HepG2 (cell line): ENCODE results near the gene CNTD1. TPM values are rescaled to one million over a fixed set of nuclear protein-coding genes. Genes with fewer than 3 reads are reported as not detected.

Experiments
- AGO1 ChIP-seq: fragments of 200-400 bp; formaldehyde crosslinking; IDR thresholded peaks from 2 replicates; pipeline ENCODE4 v1.6.1; 2017; ENCODE audit warnings: mild to moderate bottlenecking, low read depth, low read length, moderate library complexity; ENCODE audit not compliant: poor library complexity, severe bottlenecking
- AGO2 ChIP-seq: fragments of 200-400 bp; formaldehyde crosslinking; optimal IDR thresholded peaks from 2 replicates; pipeline ENCODE3; 2017; ENCODE audit warnings: mild to moderate bottlenecking, low read depth, low read length, moderate library complexity
- HNRNPLL ChIP-seq: fragments of 200-400 bp; formaldehyde crosslinking; IDR thresholded peaks from 2 replicates; pipeline ENCODE4 v1.6.1; 2017; ENCODE audit warnings: mild to moderate bottlenecking, low read depth, low read length; ENCODE audit not compliant: poor library complexity, severe bottlenecking
- JUNB ChIP-seq: sonication (generic); formaldehyde crosslinking; IDR thresholded peaks from 2 replicates; pipeline ENCODE4 v1.8.0; 2022; ENCODE audit warnings: missing genetic modification reagents, mild to moderate bottlenecking, borderline replicate concordance
- KDM5B ChIP-seq: sonication (generic); formaldehyde crosslinking; IDR thresholded peaks from 2 replicates; pipeline ENCODE4 v1.4.0; 2020; ENCODE audit warnings: missing genetic modification reagents, mild to moderate bottlenecking, borderline replicate concordance
- MATR3 ChIP-seq: sonication (generic); formaldehyde crosslinking; IDR thresholded peaks from 2 replicates; pipeline ENCODE4 v1.4.0; 2020; ENCODE audit warnings: missing genetic modification reagents
- POLR2A ChIP-seq, 2 experiments: IDR thresholded peaks; 2 replicates each; pipeline ENCODE4 v1.6.1; 2011; ENCODE audit warnings: low read depth in 2 of 2, low read length in 2 of 2, mild to moderate bottlenecking in 1 of 2, moderate library complexity in 1 of 2; ENCODE audit not compliant: insufficient read depth in 1 of 2
- RBFOX2 ChIP-seq: fragments of 200-400 bp; formaldehyde crosslinking; IDR thresholded peaks from 2 replicates; pipeline ENCODE4 v1.6.1; 2017; ENCODE audit warnings: low read depth, mild to moderate bottlenecking, low read length
- RNF2 ChIP-seq: fragments of 450-650 bp; conservative IDR thresholded peaks from 2 replicates; pipeline ENCODE4 v1.6.1; 2016; ENCODE audit warnings: low read depth
- SSRP1 ChIP-seq: IDR thresholded peaks from 2 replicates; pipeline ENCODE4 v1.6.1; 2016; ENCODE audit warnings: control low read depth
- XBP1 ChIP-seq: sonication (generic); formaldehyde crosslinking; IDR thresholded peaks from 2 replicates; pipeline ENCODE4 v1.5.0; 2020; ENCODE audit warnings: missing genetic modification reagents
- ZBTB8A ChIP-seq: sonication (generic); formaldehyde crosslinking; IDR thresholded peaks from 2 replicates; pipeline ENCODE4 v1.4.0; 2020; ENCODE audit warnings: mild to moderate bottlenecking, low read depth, missing genetic modification reagents, borderline replicate concordance
- ZC3H13 ChIP-seq: sonication (generic); formaldehyde crosslinking; IDR thresholded peaks from 2 replicates; pipeline ENCODE4 v1.8.1; 2023; ENCODE audit warnings: mild to moderate bottlenecking, missing genetic modification reagents, moderate library complexity
- ZFP91 ChIP-seq: sonication (generic); formaldehyde crosslinking; IDR thresholded peaks from 2 replicates; pipeline ENCODE4 v1.9.0; 2022; ENCODE audit warnings: missing genetic modification reagents, mild to moderate bottlenecking, borderline replicate concordance
- ZNF225 ChIP-seq: sonication (generic); formaldehyde crosslinking; IDR thresholded peaks from 2 replicates; pipeline ENCODE4 v1.4.0; 2020; ENCODE audit warnings: mild to moderate bottlenecking, missing genetic modification reagents
- ZNF513 ChIP-seq: sonication (generic); formaldehyde crosslinking; conservative IDR thresholded peaks from 2 replicates; pipeline ENCODE4 v1.5.0; 2020; ENCODE audit warnings: missing genetic modification reagents
- ZNF672 ChIP-seq: sonication (generic); formaldehyde crosslinking; IDR thresholded peaks from 2 replicates; pipeline ENCODE4 v1.8.1; 2022; ENCODE audit warnings: missing genetic modification reagents
- ZNF687 ChIP-seq: sonication (generic); formaldehyde crosslinking; IDR thresholded peaks from 2 replicates; pipeline ENCODE4 v1.5.1; 2020; ENCODE audit warnings: mild to moderate bottlenecking, missing genetic modification reagents, moderate library complexity
- ZNF776 ChIP-seq: sonication (generic); formaldehyde crosslinking; IDR thresholded peaks from 2 replicates; pipeline ENCODE4 v1.4.0; 2020; ENCODE audit warnings: mild to moderate bottlenecking, missing genetic modification reagents
- ZNF784 ChIP-seq: sonication (generic); formaldehyde crosslinking; IDR thresholded peaks from 2 replicates; pipeline ENCODE4 v1.5.1; 2020; ENCODE audit warnings: missing genetic modification reagents, mild to moderate bottlenecking, borderline replicate concordance
- polyA plus RNA-seq, 8 experiments: library from polyadenylated mRNA; depleted of rRNA in 3 of 8; stranded (reverse) in 7 of 8; unstranded in 1 of 8; fragments of >200 nt; fragmentation: Illumina TruSeq in 4 of 8; extraction: Trizol in 4 of 8; gene quantifications; 2 replicates each; pipeline versions ENCODE4 v1.2.1 to v1.2.3, GENCODE V29; 2011 to 2016; ENCODE audit warnings: low read depth in 4 of 8, missing spikeins in 1 of 8, mixed read lengths in 1 of 8; ENCODE audit not compliant: insufficient read depth in 1 of 8
- total RNA-seq, 5 experiments: library from RNA; depleted of rRNA; stranded (reverse); fragments of >200 nt; fragmentation: Illumina TruSeq; extraction: Trizol; gene quantifications; 2 replicates each; pipeline ENCODE4 v1.2.3, GENCODE V29; 2016; ENCODE audit warnings: low read depth in 1 of 5

CNTD1 gene
- total and polyA plus RNA-seq, 2 of the 13 experiments (the other 11 are each of a cell fraction or from before 2014, with no cell fraction given), result 0.11 to 0.15 TPM

DNA sequence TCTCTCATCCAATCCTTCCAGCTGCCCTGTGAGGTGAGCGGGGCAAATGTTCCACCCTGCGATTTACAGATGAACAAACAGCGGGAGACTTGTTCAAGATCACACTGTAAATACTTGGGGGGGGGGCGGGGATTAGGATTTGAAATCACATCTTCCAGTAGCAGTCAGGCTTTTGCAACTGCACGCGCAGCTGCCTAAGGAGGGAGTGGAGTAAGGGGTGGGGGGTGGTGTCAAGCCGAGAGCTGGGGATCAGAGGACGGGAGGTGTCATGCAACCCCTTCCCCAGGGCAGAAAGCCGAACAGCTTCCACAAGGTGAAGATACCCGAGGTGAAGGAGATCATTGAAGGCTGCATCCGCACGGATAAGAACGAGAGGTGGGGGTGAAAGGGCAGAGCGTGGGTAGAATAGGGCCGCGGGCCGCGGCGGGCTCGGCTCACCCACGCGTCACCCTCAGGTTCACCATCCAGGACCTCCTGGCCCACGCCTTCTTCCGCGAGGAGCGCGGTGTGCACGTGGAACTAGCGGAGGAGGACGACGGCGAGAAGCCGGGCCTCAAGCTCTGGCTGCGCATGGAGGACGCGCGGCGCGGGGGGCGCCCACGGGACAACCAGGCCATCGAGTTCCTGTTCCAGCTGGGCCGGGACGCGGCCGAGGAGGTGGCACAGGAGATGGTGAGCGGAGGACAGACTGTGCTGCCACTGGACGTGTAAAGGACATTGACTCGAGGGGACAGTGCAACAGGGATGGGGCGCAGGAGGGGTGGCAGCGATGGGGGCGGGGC, 13.7 kb upstream of the CNTD1 start (continued):
- TF ChIP-seq ZC3H13, result peak; percentile 71; the same call in 1 of the 2 replicates
- TF ChIP-seq POLR2A (IDR thresholded peaks at IDR 0.05; ENCODE audit: insufficient read depth in 1 of 2, low read depth in 2 of 2, low read length in 2 of 2), result peak in 1 of 2 experiments; percentile 34; a peak in 1 of 4 replicates
- 0 out of 2 replicates have a peak, but pooled peaks have one; percentile 33 for TF ChIP-seq KDM5B
- peak; percentile 98 for TF ChIP-seq AGO2
- 0 out of 2 replicates have a peak, but pooled peaks have one; percentile 33 for TF ChIP-seq ZFP91 (CRISPR knock-in tag)
- TF ChIP-seq ZNF776 (CRISPR knock-in tag), result peak; percentile 51; the same call in 1 of the 2 replicates
- TF ChIP-seq XBP1 (CRISPR knock-in tag), result no peak
- TF ChIP-seq ZNF672 (CRISPR knock-in tag), result no peak
- peak; percentile 31; the same call in 1 of the 2 replicates for TF ChIP-seq ZNF225
- no peak for TF ChIP-seq ZBTB8A
- TF ChIP-seq ZNF687 (CRISPR knock-in tag), result peak; percentile 16
- peak; percentile 86 for TF ChIP-seq RBFOX2
- 0 out of 2 replicates have a peak, but pooled peaks have one; percentile 66 for TF ChIP-seq SSRP1 (CRISPR knock-in tag)
- no peak for TF ChIP-seq HNRNPLL
- no peak for TF ChIP-seq RNF2
- no peak for TF ChIP-seq JUNB (CRISPR knock-in tag)
- no peak for TF ChIP-seq ZNF784 (CRISPR knock-in tag)
- no peak for TF ChIP-seq MATR3
- peak; percentile 35 for TF ChIP-seq AGO1
- no peak for TF ChIP-seq ZNF513
